Measurements from ENCODE around the gene ATP6V0A4. TPM values are rescaled to one million over a fixed set of nuclear protein-coding genes. Genes with fewer than 3 reads are reported as not detected.

Gene ATP6V0A4
- total RNA-seq, 1 donor from 2014 or later, result 0.50 TPM

- H3K4me1 Mint-ChIP-seq (ENCODE audit: low read depth), result peaks cover 7% of the 10 kb centered on the region
- peaks cover 24% of the 10 kb centered on the region for H3K27me3 Mint-ChIP-seq
- TF ChIP-seq, protein P1, sequence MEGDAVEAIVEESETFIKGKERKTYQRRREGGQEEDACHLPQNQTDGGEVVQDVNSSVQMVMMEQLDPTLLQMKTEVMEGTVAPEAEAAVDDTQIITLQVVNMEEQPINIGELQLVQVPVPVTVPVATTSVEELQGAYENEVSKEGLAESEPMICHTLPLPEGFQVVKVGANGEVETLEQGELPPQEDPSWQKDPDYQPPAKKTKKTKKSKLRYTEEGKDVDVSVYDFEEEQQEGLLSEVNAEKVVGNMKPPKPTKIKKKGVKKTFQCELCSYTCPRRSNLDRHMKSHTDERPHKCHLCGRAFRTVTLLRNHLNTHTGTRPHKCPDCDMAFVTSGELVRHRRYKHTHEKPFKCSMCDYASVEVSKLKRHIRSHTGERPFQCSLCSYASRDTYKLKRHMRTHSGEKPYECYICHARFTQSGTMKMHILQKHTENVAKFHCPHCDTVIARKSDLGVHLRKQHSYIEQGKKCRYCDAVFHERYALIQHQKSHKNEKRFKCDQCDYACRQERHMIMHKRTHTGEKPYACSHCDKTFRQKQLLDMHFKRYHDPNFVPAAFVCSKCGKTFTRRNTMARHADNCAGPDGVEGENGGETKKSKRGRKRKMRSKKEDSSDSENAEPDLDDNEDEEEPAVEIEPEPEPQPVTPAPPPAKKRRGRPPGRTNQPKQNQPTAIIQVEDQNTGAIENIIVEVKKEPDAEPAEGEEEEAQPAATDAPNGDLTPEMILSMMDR (IDR thresholded peaks at IDR 0.05; ENCODE audit: unreplicated experiment), result no peak
- no peak overlapping the region for H3K27ac Mint-ChIP-seq
- no peaks in the 10 kb centered on the region for H3K36me3 Mint-ChIP-seq (ENCODE audit: insufficient read depth)
- H3K9me3 Mint-ChIP-seq (ENCODE audit: low read depth), result no peaks in the 10 kb centered on the region
- DNase-seq (ENCODE audit: low spot score, unreplicated experiment), result no peak
- H3K4me3 Mint-ChIP-seq (ENCODE audit: low read depth), result no peak overlapping the region
These were observed 1.9 kb downstream of the ATP6V0A4 start for GRCh38 chr7:138796038-138796615.

DNA sequence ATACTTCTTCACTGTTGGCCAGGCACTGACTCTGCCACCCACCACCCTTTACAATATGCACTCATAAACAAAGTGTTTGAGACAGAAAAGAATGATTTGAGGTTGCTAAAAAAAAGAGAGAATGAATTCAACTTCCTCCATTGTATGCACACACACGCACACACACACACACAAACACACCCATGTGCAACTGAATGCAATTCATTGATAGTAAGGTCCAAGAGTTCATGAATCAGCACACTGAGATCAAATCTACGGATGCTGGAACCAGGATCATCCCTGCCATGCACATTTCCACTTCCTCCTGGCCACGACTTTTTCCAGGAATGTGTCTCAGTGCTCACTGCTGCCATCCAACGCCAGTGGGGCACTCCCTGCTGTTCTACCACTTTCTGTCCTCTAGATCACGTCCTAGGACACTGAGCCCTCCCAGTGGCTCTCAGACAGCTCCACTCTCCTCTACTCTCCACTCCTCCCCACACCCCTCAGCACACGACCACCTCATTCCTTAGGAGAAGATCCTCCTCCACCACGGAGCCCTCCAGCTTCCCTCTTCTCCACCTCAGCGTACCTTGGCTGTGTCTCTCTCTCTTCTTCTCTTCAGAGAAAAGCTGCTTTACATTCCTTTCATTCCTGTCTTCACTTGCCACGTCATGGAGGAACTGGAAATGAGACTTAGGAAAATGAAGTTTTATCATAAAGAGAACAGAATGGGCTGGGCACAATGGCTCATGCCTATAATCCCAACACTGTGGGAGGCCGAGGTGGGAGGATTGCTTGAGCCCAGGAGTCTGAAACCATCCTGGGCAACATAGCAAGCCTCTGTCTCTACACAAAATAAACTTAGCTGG, 12.2 kb downstream of the ATP6V0A4 start:
- Mint-ChIP-seq H3K27me3 (peaks cover 3% of the 10 kb centered on the region), H3K4me3 (ENCODE audit: low read depth) (no peak overlapping the region), H3K4me1 (ENCODE audit: low read depth) (no peaks in the 10 kb centered on the region), H3K9me3 (ENCODE audit: low read depth) (peaks cover 9% of the 10 kb centered on the region), H3K36me3 (ENCODE audit: insufficient read depth) (no peaks in the 10 kb centered on the region), H3K27ac (no peak overlapping the region)
- TF ChIP-seq, protein P1 (IDR thresholded peaks at IDR 0.05; ENCODE audit: unreplicated experiment), result no peak
- DNase-seq (ENCODE audit: low spot score, unreplicated experiment), result no peak

GRCh38 chr7:138784692-138785091, 13.3 kb downstream of the ATP6V0A4 start:
- peaks cover 9% of the 10 kb centered on the region for H3K9me3 Mint-ChIP-seq (ENCODE audit: low read depth)
- H3K27me3 Mint-ChIP-seq, result peaks cover 3% of the 10 kb centered on the region
- DNase-seq (ENCODE audit: low spot score, unreplicated experiment), result no peak
- no peaks in the 10 kb centered on the region for H3K36me3 Mint-ChIP-seq (ENCODE audit: insufficient read depth)
- no peak overlapping the region for H3K4me3 Mint-ChIP-seq (ENCODE audit: low read depth)
- TF ChIP-seq, protein P1 (IDR thresholded peaks at IDR 0.05; ENCODE audit: unreplicated experiment), result no peak
- H3K4me1 Mint-ChIP-seq (ENCODE audit: low read depth), result no peaks in the 10 kb centered on the region
- H3K27ac Mint-ChIP-seq, result no peak overlapping the region

GRCh38 chr7:138781004-138781403, 17.0 kb downstream of the ATP6V0A4 start:
- Mint-ChIP-seq H3K36me3 (ENCODE audit: insufficient read depth) (no peaks in the 10 kb centered on the region), H3K27ac (no peak overlapping the region), H3K9me3 (ENCODE audit: low read depth) (peaks cover 4% of the 10 kb centered on the region), H3K27me3 (peaks cover 2% of the 10 kb centered on the region), H3K4me3 (ENCODE audit: low read depth) (no peak overlapping the region), H3K4me1 (ENCODE audit: low read depth) (peaks cover 3% of the 10 kb centered on the region)
- TF ChIP-seq, protein P1 (IDR thresholded peaks at IDR 0.05; ENCODE audit: unreplicated experiment), result no peak
- no peak for DNase-seq (ENCODE audit: low spot score, unreplicated experiment)

GRCh38 chr7:138776166-138776833, 21.7 kb downstream of the ATP6V0A4 start:
- peaks cover 9% of the 10 kb centered on the region for H3K4me1 Mint-ChIP-seq (ENCODE audit: low read depth)
- H3K27ac Mint-ChIP-seq, result no peak overlapping the region
- H3K9me3 Mint-ChIP-seq (ENCODE audit: low read depth), result no peaks in the 10 kb centered on the region
- TF ChIP-seq, protein P1 (IDR thresholded peaks at IDR 0.05; ENCODE audit: unreplicated experiment), result no peak
- H3K27me3 Mint-ChIP-seq, result peaks cover 4% of the 10 kb centered on the region
- DNase-seq (ENCODE audit: low spot score, unreplicated experiment), result no peak
- no peak overlapping the region for H3K4me3 Mint-ChIP-seq (ENCODE audit: low read depth)
- no peaks in the 10 kb centered on the region for H3K36me3 Mint-ChIP-seq (ENCODE audit: insufficient read depth)

All from progenitor cell of endocrine pancreas (in vitro differentiated cells).